Right atrium auricular region (tissue), 2 donors: ENCODE measurements around the gene MT1B. TPM values are rescaled to one million over a fixed set of nuclear protein-coding genes. Genes with fewer than 3 reads are reported as not detected.
A peak's percentile ranks its signal among the peaks of the same experiment; 100 is the strongest.

Source experiments
- DNase-seq: peaks from one replicate; pipeline ENCODE4 v3.0.0-alpha.2; 2019; ENCODE audit warnings: low spot score
- H3K27ac ChIP-seq, 2 donors: fragments of 200-600 bp; sonication (generic); 1 replicate in 1 of 2; 2 replicates in 1 of 2; pipeline ENCODE4 v1.5.1; 2016 to 2019
- H3K27me3 ChIP-seq, 2 donors: fragments of 200-600 bp; sonication (generic); one replicate each; pipeline versions ENCODE4 v1.5.1 to v1.6.0; 2017 to 2019
- H3K36me3 ChIP-seq: fragments of 200-600 bp; sonication (generic); one replicate; pipeline ENCODE4 v1.5.1; 2016
- H3K4me1 ChIP-seq, 2 donors: fragments of 200-600 bp; sonication (generic); one replicate each; pipeline versions ENCODE4 v1.5.1 to v1.6.0; 2017 to 2019
- H3K4me3 ChIP-seq, 2 donors: fragments of 200-600 bp; sonication (generic); 1 replicate in 1 of 2; 2 replicates in 1 of 2; pipeline ENCODE4 v1.5.1; 2017 to 2019; ENCODE audit warnings: mild to moderate bottlenecking in 1 of 2, moderate library complexity in 1 of 2
- H3K9me3 ChIP-seq, 2 donors: fragments of 200-600 bp; sonication (generic); one replicate each; pipeline ENCODE4 v1.5.1; 2019
- CTCF ChIP-seq, 2 donors: fragments of 200-600 bp; sonication (generic); IDR thresholded peaks; one replicate each; pipeline ENCODE4 v1.5.1; 2019; ENCODE audit warnings: antibody characterized with exemption in 2 of 2
- total RNA-seq, 2 donors: library from RNA; depleted of rRNA; stranded (reverse); fragments of >200 nt; gene quantifications; one replicate each; pipeline ENCODE4 v1.1.0, GENCODE V29; 2016

The MT1B gene
- total RNA-seq, 2 donors from 2014 or later, result not detected

DNA sequence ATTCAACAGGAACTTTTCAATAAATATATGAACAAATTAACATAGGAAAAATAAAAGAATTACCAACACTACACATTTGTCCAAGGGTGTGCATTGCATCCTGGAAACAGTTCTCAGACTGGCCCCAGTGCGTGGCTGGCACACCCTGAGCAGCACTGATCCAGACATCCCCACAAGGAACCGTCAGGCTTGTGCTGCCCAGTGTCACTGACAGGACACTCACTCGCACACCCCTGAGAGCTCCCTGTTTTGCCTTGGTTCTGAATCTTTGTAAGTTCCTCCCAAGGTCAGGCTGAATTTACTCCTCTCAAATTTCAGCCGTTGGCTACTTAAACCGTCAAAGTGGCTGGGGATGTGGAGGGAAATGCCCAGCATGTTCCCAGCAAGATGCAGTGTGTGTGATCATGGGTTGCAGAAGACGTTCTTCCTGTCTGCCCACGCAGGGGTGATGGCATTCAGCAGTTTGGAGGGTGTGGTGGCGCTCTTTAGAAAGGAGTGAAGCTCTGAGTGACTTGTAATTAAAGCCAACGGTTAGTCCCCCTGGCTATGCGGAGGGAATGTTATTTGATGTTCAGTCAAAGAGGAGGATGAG, 41.6 kb upstream of the MT1B start:
- no peaks in the 10 kb centered on the region for H3K36me3 ChIP-seq
- no peaks in the 10 kb centered on the region for H3K9me3 ChIP-seq
- H3K4me1 ChIP-seq, result peaks cover 0 to 63% of the 10 kb centered on the region in 2 donors
- no peak for TF ChIP-seq CTCF (IDR thresholded peaks at IDR 0.05)
- peak overlapping the region; percentile 92 to 98 for H3K27ac ChIP-seq
- peak; percentile 85 for DNase-seq
- no peaks in the 10 kb centered on the region for H3K27me3 ChIP-seq
- peak overlapping the region; percentile 60 to 70 for H3K4me3 ChIP-seq

GRCh38 chr16:56610609-56611111, 41.0 kb upstream of the MT1B start:
- DNase-seq, result no peak
- peak overlapping the region in 1 of 2 donors; percentile 70 for H3K4me3 ChIP-seq
- H3K27me3 ChIP-seq, result no peaks in the 10 kb centered on the region
- H3K27ac ChIP-seq, result peak overlapping the region; percentile 92 to 98
- TF ChIP-seq CTCF (IDR thresholded peaks at IDR 0.05), result no peak
- H3K36me3 ChIP-seq, result no peaks in the 10 kb centered on the region
- no peaks in the 10 kb centered on the region for H3K9me3 ChIP-seq
- peaks cover 0 to 61% of the 10 kb centered on the region in 2 donors for H3K4me1 ChIP-seq

DNA sequence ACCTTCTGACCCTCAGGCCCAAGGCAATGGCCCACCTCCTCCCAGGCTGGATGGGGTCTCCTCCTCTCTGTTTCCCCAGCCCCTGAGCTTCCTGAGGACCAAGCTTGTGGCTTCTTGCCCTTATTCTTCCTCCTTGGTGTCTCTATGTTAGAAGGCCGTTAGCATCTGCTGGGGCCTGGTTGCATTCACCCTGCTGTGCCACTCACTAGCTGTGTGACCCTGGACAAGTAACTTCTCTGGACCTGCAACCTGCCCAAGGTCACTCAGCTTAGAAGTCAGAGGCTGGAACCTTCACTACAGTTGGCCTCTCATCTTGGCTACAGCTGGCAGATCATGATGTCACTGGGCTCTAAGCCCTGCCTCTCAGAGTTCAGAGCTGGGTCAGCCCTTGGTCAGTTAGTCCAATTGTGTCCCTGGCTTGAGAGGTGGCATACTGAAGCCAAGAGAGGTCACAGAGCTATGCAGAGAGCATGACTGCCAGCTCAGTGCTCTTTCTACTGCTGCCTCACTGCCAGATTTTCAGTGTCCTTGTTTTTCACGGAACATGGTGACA, 40.3 kb upstream of the MT1B start:
- Histone ChIP-seq H3K4me1 (peaks cover 0 to 54% of the 10 kb centered on the region in 2 donors), H3K27me3 (no peaks in the 10 kb centered on the region), H3K4me3 (no peak overlapping the region), H3K27ac (peak overlapping the region; percentile 92 to 98), H3K9me3 (no peaks in the 10 kb centered on the region), H3K36me3 (no peaks in the 10 kb centered on the region)
- DNase-seq, result peak; percentile 91
- no peak for TF ChIP-seq CTCF (IDR thresholded peaks at IDR 0.05)

- Histone ChIP-seq H3K4me1 (peaks cover 0 to 55% of the 10 kb centered on the region in 2 donors), H3K27ac (no peak overlapping the region), H3K36me3 (no peaks in the 10 kb centered on the region), H3K9me3 (no peaks in the 10 kb centered on the region), H3K27me3 (no peaks in the 10 kb centered on the region), H3K4me3 (no peak overlapping the region)
- no peak for TF ChIP-seq CTCF (IDR thresholded peaks at IDR 0.05)
- no peak for DNase-seq
These were observed 38.0 kb upstream of the MT1B start for GRCh38 chr16:56613706-56614105.

GRCh38 chr16:56614549-56614991, 37.1 kb upstream of the MT1B start:
- no peak for DNase-seq
- no peak overlapping the region for H3K4me3 ChIP-seq
- no peak for TF ChIP-seq CTCF (IDR thresholded peaks at IDR 0.05)
- no peaks in the 10 kb centered on the region for H3K9me3 ChIP-seq
- H3K36me3 ChIP-seq, result no peaks in the 10 kb centered on the region
- H3K27ac ChIP-seq, result no peak overlapping the region
- H3K4me1 ChIP-seq, result peaks cover 0 to 53% of the 10 kb centered on the region in 2 donors
- H3K27me3 ChIP-seq, result no peaks in the 10 kb centered on the region
